Ovary (tissue), 3 donors: ENCODE results near the gene RALGAPB.

Source experiments
- POLR2A ChIP-seq: fragments of 450-650 bp; IDR thresholded peaks from one replicate; pipeline ENCODE4 v1.6.1; 2017; ENCODE audit warnings: antibody characterized with exemption, mild to moderate bottlenecking, moderate library complexity
- TF ChIP-seq, protein P1 (sequence below), 3 donors: fragments of 450-650 bp in 2 of 3; fragments of 200-600 bp in 1 of 3; IDR thresholded peaks; one replicate each; pipeline versions ENCODE4 v1.5.1 to v1.8.0; 2016 to 2022; ENCODE audit warnings: antibody characterized with exemption in 3 of 3, mild to moderate bottlenecking in 1 of 3
- donor health status: DM: no; HTN: no; CAD: no.

DNA sequence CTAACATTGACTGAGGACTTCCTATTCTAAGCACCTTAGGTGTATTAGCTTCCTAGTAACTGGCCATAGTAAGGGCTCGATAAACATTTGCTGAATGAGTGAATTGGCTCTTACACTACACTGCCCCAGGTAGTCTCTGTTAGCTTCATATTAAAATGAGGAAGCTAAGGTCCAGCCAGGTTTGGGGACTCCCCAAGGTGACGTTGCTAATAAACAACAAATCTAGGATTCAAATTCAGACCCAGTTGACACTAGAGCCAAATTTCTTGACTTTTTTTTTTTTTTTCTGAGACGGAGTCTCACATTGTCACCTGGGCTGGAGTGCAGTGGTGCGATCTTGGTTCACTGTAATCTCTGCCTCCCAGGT is 145.2 kb downstream of the RALGAPB start:
- no peak for TF ChIP-seq POLR2A
- TF ChIP-seq, protein P1, sequence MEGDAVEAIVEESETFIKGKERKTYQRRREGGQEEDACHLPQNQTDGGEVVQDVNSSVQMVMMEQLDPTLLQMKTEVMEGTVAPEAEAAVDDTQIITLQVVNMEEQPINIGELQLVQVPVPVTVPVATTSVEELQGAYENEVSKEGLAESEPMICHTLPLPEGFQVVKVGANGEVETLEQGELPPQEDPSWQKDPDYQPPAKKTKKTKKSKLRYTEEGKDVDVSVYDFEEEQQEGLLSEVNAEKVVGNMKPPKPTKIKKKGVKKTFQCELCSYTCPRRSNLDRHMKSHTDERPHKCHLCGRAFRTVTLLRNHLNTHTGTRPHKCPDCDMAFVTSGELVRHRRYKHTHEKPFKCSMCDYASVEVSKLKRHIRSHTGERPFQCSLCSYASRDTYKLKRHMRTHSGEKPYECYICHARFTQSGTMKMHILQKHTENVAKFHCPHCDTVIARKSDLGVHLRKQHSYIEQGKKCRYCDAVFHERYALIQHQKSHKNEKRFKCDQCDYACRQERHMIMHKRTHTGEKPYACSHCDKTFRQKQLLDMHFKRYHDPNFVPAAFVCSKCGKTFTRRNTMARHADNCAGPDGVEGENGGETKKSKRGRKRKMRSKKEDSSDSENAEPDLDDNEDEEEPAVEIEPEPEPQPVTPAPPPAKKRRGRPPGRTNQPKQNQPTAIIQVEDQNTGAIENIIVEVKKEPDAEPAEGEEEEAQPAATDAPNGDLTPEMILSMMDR (IDR thresholded peaks at IDR 0.05) = no peak
